Glutamatergic neuron (in vitro differentiated cells): ENCODE data around the gene KCTD8. TPM values are rescaled to one million over a fixed set of nuclear protein-coding genes. Genes with fewer than 3 reads are reported as not detected.

Experiments used
- DNase-seq: peaks from one replicate; pipeline ENCODE4 v3.0.0; 2022
- H3K27ac Mint-ChIP-seq: one replicate; pipeline ENCODE4 v1.8.0; 2020; ENCODE audit warnings: mild to moderate bottlenecking, mixed read lengths, inconsistent platforms; ENCODE audit not compliant: unreplicated experiment
- H3K27me3 Mint-ChIP-seq: one replicate; pipeline ENCODE4 v1.8.0; 2020; ENCODE audit warnings: mild to moderate bottlenecking, moderate library complexity, mixed read lengths, inconsistent platforms; ENCODE audit not compliant: unreplicated experiment
- H3K36me3 Mint-ChIP-seq: one replicate; pipeline ENCODE4 v1.8.0; 2020; ENCODE audit warnings: mild to moderate bottlenecking, mixed read lengths, inconsistent platforms; ENCODE audit not compliant: unreplicated experiment
- H3K4me1 Mint-ChIP-seq: one replicate; pipeline ENCODE4 v1.8.0; 2020; ENCODE audit warnings: mild to moderate bottlenecking, low read depth, mixed read lengths, inconsistent platforms; ENCODE audit not compliant: unreplicated experiment
- H3K4me3 Mint-ChIP-seq: one replicate; pipeline ENCODE4 v1.8.0; 2020; ENCODE audit warnings: mild to moderate bottlenecking, mixed read lengths, inconsistent platforms; ENCODE audit not compliant: unreplicated experiment
- H3K9me3 Mint-ChIP-seq: one replicate; pipeline ENCODE4 v1.8.0; 2020; ENCODE audit warnings: mild to moderate bottlenecking, moderate library complexity, mixed read lengths, inconsistent platforms; ENCODE audit not compliant: unreplicated experiment
- CTCF ChIP-seq: fragments of 200-600 bp; sonication (generic); IDR thresholded peaks from one replicate; pipeline ENCODE4 v1.5.0; 2021; ENCODE audit not compliant: partially characterized antibody, unreplicated experiment
- total RNA-seq: library from RNA; stranded (reverse); fragmentation: NEBNext Ultra II Directional; extraction: Animal tissue kit (Norgen Biotek cat#: 25700); gene quantifications from one replicate; pipeline ENCODE4 v1.2.1, GENCODE V29; 2021; ENCODE audit not compliant: unreplicated experiment

KCTD8 gene
- total RNA-seq, 1 donor from 2014 or later, result 23.2 TPM

- no peak for TF ChIP-seq CTCF
- H3K27ac Mint-ChIP-seq, result no peak overlapping the region
Measured at GRCh38 chr4:44342800-44343199, 105.8 kb downstream of the KCTD8 start.

GRCh38 chr4:44326741-44327140 lies 121.9 kb downstream of the KCTD8 start:
- no peaks in the 10 kb centered on the region for H3K9me3 Mint-ChIP-seq
- no peak for TF ChIP-seq CTCF
- H3K4me1 Mint-ChIP-seq, result peaks cover 2% of the 10 kb centered on the region
- H3K27ac Mint-ChIP-seq, result no peak overlapping the region
- H3K27me3 Mint-ChIP-seq, result no peaks in the 10 kb centered on the region
- no peak overlapping the region for H3K4me3 Mint-ChIP-seq
- DNase-seq, result no peak
- H3K36me3 Mint-ChIP-seq, result no peaks in the 10 kb centered on the region

More at GRCh38 chr4:44342800-44343199, 105.8 kb downstream of the KCTD8 start:
- Mint-ChIP-seq H3K4me3 (no peak overlapping the region), H3K9me3 (no peaks in the 10 kb centered on the region), H3K36me3 (no peaks in the 10 kb centered on the region), H3K27me3 (no peaks in the 10 kb centered on the region), H3K4me1 (peaks cover 5% of the 10 kb centered on the region)
- DNase-seq, result no peak

GRCh38 chr4:44320833-44321232 lies 127.8 kb downstream of the KCTD8 start:
- H3K4me3 Mint-ChIP-seq, result no peak overlapping the region
- H3K4me1 Mint-ChIP-seq, result peaks cover 21% of the 10 kb centered on the region
- DNase-seq, result no peak
- TF ChIP-seq CTCF, result no peak
- no peak overlapping the region for H3K27ac Mint-ChIP-seq
- H3K27me3 Mint-ChIP-seq, result peaks cover 2% of the 10 kb centered on the region
- peaks cover 2% of the 10 kb centered on the region for H3K9me3 Mint-ChIP-seq
- H3K36me3 Mint-ChIP-seq, result no peaks in the 10 kb centered on the region

- Mint-ChIP-seq H3K9me3 (peaks cover 2% of the 10 kb centered on the region), H3K4me3 (no peak overlapping the region), H3K4me1 (peaks cover 20% of the 10 kb centered on the region), H3K27me3 (peaks cover 2% of the 10 kb centered on the region), H3K27ac (no peak overlapping the region), H3K36me3 (no peaks in the 10 kb centered on the region)
- no peak for TF ChIP-seq CTCF
- no peak for DNase-seq
Measured at GRCh38 chr4:44319129-44319528, 129.5 kb downstream of the KCTD8 start.

GRCh38 chr4:44313702-44314101 lies 134.9 kb downstream of the KCTD8 start:
- no peak for TF ChIP-seq CTCF
- Mint-ChIP-seq H3K4me3 (no peak overlapping the region), H3K27me3 (no peaks in the 10 kb centered on the region), H3K4me1 (peaks cover 21% of the 10 kb centered on the region), H3K27ac (no peak overlapping the region), H3K36me3 (no peaks in the 10 kb centered on the region), H3K9me3 (no peaks in the 10 kb centered on the region)
- no peak for DNase-seq
